GM23338 (cell line): ENCODE data around the gene FAM20C.

Experiments
- CTCF ChIP-seq, 2 experiments: fragments of 200-600 bp in 1 of 2; sonication (generic) in 1 of 2; conservative IDR thresholded peaks; 2 replicates each; pipeline versions ENCODE4 v1.5.1 to v1.6.1; 2016 to 2017; ENCODE audit warnings: antibody characterized with exemption in 2 of 2, low read depth in 2 of 2, mild to moderate bottlenecking in 2 of 2, moderate library complexity in 1 of 2
- ETS1 ChIP-seq: IDR thresholded peaks from 2 replicates; pipeline ENCODE4 v1.6.1; 2016; ENCODE audit warnings: antibody characterized with exemption
- EZH2 ChIP-seq: fragments of 200-600 bp; sonication (generic); IDR thresholded peaks from one replicate; pipeline ENCODE4 v1.8.0; 2017; ENCODE audit warnings: antibody characterized with exemption, mild to moderate bottlenecking, low read depth; ENCODE audit not compliant: unreplicated experiment
- EZH2phosphoT487 ChIP-seq: fragments of 200-600 bp; sonication (generic); IDR thresholded peaks from one replicate; pipeline ENCODE4 v1.8.1; 2018; ENCODE audit warnings: antibody characterized with exemption; ENCODE audit not compliant: unreplicated experiment
- JUNB ChIP-seq: IDR thresholded peaks from one replicate; pipeline ENCODE4 v1.6.1; 2016; ENCODE audit warnings: antibody characterized with exemption; ENCODE audit not compliant: unreplicated experiment
- POLR2AphosphoS5 ChIP-seq: IDR thresholded peaks from 2 replicates; pipeline ENCODE4 v1.6.1; 2016; ENCODE audit warnings: antibody characterized with exemption, low read depth
- REST ChIP-seq: IDR thresholded peaks from one replicate; pipeline ENCODE4 v1.6.1; 2018; ENCODE audit warnings: antibody characterized with exemption; ENCODE audit not compliant: unreplicated experiment
- ZNF114 ChIP-seq: fragments of 250-450 bp; sonication (Bioruptor Pico); IDR thresholded peaks from 2 replicates; pipeline ENCODE4 v1.5.0; 2020; ENCODE audit warnings: mild to moderate bottlenecking, moderate library complexity

GRCh38 chr7:191105-191980 is 1.0 kb upstream of the FAM20C start:
- no peak for TF ChIP-seq CTCF (conservative IDR thresholded peaks at IDR 0.05; ENCODE audit: low read depth in 2 of 2)
- no peak for TF ChIP-seq JUNB
- no peak for TF ChIP-seq POLR2AphosphoS5
- TF ChIP-seq EZH2 = no peak
- no peak for TF ChIP-seq REST
- no peak for TF ChIP-seq EZH2phosphoT487
- no peak for TF ChIP-seq ETS1
- TF ChIP-seq ZNF114 (CRISPR knock-in tag) = no peak
